Neutrophil (primary cell): Measurements from ENCODE around the gene DRD3.

ENCODE experiments used
- H3K27ac ChIP-seq: fragments of 200-600 bp; sonication (generic); 2 replicates; pipeline ENCODE4 v1.5.1; 2016; ENCODE audit warnings: mild to moderate bottlenecking, moderate library complexity
- H3K27me3 ChIP-seq: fragments of 200-600 bp; sonication (generic); 2 replicates; pipeline ENCODE4 v1.6.0; 2016; ENCODE audit warnings: mild to moderate bottlenecking
- H3K36me3 ChIP-seq: fragments of 200-600 bp; sonication (generic); 2 replicates; pipeline ENCODE4 v1.5.1; 2017
- H3K4me1 ChIP-seq, 2 experiments: fragments of 200-600 bp in 1 of 2; sonication (generic) in 1 of 2; 1 replicate in 1 of 2; 2 replicates in 1 of 2; pipeline versions ENCODE4 v1.5.1 to v1.6.1; 2013 to 2016; ENCODE audit warnings: low read depth in 1 of 2, low read length in 1 of 2, mild to moderate bottlenecking in 1 of 2, moderate library complexity in 1 of 2; ENCODE audit not compliant: control insufficient read depth in 1 of 2, insufficient read depth in 1 of 2
- H3K4me3 ChIP-seq, 2 experiments: fragments of 200-600 bp in 1 of 2; sonication (generic) in 1 of 2; 1 replicate in 1 of 2; 2 replicates in 1 of 2; pipeline ENCODE4 v1.5.1; 2013 to 2016; ENCODE audit warnings: low read depth in 1 of 2, low read length in 1 of 2, mild to moderate bottlenecking in 1 of 2, moderate library complexity in 1 of 2
- H3K9me3 ChIP-seq: fragments of 200-600 bp; sonication (generic); 2 replicates; pipeline ENCODE4 v1.5.1; 2016
- TF ChIP-seq, protein P1 (sequence below): fragments of 200-600 bp; sonication (generic); IDR thresholded peaks from 2 replicates; pipeline ENCODE4 v1.5.1; 2016; ENCODE audit warnings: antibody characterized with exemption

DRD3 gene

DNA sequence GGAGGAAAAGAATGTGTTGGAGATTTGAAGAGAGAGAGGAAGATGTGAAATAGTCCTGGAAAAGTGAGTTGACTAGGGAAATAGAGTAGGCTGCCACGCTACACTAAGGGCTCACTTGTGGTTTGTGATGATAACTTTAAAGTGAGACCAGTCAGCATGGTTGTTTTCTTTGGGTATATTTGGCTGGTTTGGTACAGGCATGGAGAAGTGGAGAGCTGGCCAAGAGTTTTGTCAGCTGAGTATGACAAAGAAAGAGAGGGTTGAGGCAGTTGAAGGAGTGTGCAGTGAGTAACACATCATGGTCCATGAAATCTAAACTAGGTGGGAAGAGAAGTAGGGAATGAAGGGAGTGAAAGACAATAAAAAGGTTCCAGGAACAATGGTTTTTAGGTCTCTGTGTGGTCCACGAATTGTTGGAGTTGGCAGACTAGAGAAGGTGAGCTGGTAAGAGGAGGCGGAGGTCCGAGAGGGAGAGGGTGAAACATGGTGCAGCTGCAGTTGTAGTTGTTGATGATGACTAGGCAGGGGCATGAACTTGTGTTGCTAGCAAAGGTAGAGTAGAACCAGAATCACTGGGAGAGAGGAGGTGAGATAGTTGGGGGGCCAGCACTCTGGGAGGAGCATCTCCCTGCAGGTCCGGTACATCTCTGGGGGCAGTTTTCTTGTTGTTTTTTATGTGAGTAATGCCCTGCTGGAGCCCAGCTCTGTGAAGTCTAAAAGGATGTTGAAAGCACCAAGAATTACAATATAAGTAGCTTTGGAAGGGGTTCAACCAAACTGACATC, 37.5 kb upstream of the DRD3 start:
- no peak overlapping the region for H3K4me3 ChIP-seq
- peaks cover 0 to 5% of the 10 kb centered on the region in 2 experiments for H3K4me1 ChIP-seq
- no peaks in the 10 kb centered on the region for H3K36me3 ChIP-seq
- no peak overlapping the region for H3K27ac ChIP-seq
- TF ChIP-seq, protein P1, sequence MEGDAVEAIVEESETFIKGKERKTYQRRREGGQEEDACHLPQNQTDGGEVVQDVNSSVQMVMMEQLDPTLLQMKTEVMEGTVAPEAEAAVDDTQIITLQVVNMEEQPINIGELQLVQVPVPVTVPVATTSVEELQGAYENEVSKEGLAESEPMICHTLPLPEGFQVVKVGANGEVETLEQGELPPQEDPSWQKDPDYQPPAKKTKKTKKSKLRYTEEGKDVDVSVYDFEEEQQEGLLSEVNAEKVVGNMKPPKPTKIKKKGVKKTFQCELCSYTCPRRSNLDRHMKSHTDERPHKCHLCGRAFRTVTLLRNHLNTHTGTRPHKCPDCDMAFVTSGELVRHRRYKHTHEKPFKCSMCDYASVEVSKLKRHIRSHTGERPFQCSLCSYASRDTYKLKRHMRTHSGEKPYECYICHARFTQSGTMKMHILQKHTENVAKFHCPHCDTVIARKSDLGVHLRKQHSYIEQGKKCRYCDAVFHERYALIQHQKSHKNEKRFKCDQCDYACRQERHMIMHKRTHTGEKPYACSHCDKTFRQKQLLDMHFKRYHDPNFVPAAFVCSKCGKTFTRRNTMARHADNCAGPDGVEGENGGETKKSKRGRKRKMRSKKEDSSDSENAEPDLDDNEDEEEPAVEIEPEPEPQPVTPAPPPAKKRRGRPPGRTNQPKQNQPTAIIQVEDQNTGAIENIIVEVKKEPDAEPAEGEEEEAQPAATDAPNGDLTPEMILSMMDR = no peak
- H3K27me3 ChIP-seq = peaks cover 26% of the 10 kb centered on the region
- H3K9me3 ChIP-seq = no peaks in the 10 kb centered on the region

DNA sequence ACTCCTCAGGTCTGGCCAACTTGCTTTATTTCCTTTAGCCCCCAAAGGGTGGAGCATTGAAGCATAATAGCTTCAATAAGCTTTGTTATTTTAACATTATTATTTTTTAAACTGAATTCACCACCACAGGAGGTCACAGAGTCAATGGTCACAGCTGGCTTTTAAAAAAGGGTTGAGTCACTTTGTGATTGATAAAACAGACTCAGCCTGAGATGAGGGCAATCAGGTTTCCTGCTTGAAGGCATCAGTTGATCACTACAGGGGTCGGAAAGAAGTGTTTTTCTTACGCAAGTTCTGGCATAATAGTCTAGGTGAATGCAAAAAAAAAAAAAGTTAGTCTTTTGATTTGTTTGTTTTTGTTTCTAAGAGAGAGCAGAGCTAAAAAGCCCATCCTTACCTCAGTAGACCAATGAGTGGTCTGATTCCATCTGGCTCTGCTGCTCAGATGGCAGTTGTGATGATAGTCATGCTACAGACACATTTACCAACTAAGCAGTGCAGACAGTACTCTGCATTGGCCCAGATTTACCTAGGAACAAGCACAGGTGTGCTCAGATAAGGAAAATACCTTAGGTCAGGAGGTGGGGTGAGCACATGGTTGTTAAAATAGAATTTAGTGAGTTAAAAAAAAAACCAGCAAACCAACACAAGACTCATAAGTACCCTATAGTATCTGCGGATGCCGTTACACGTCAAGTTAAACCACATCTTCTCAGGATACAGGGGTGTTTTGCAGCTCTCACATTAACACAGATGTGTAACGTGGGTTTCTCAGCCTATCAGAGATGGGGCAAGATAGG, 35.9 kb upstream of the DRD3 start:
- H3K4me1 ChIP-seq = peaks cover 0 to 5% of the 10 kb centered on the region in 2 experiments
- H3K27me3 ChIP-seq = peaks cover 26% of the 10 kb centered on the region
- TF ChIP-seq, protein P1 = no peak
- no peak overlapping the region for H3K4me3 ChIP-seq
- H3K27ac ChIP-seq = no peak overlapping the region
- no peaks in the 10 kb centered on the region for H3K36me3 ChIP-seq
- H3K9me3 ChIP-seq = no peaks in the 10 kb centered on the region

DNA sequence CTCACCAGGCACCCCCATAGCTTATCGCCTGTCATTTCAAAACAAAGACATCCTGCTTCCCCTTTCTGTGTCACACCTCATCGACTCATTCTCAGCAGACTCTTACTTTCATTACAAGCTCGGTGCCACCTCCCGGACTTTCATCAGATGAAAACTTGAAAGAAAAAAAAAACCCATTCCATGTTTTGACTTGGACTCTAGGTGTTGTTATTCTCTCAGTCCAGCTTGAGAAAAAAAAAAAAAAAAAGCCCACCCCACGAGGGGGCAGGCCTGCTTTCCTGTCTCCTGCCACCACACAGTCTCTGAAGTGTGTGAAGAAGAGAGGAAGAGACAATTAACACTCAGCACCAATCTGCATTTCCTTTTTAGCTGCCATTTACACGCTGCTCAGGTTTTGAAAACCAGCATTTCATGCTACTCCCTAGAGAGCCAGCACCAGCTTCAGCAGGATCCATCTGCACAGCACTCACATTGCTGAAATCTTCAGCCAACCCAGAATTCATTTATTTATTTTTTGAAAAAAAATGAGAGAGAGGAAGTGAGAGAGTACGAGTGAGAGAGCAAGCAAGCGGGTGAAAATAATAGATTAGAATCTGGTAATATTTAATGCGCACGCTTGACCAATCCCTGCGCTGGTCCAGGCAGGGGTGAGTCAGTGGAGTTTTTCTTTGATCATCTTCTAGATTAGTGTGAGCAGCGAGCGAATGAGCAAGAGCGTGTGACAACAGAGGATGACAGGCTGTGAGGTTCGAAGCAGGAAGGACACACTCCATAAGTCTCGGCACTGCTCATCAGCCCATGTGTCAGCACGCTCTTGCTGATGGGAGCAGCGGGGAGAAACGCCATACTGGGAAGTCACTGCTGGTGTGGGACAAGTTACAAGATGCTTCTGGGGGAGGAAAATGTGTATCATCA, 35.0 kb upstream of the DRD3 start:
- Histone ChIP-seq H3K27me3 (peaks cover 26% of the 10 kb centered on the region), H3K36me3 (no peaks in the 10 kb centered on the region), H3K4me3 (peak overlapping the region; percentile 8 to 16), H3K9me3 (no peaks in the 10 kb centered on the region), H3K27ac (no peak overlapping the region), H3K4me1 (peaks cover 0 to 5% of the 10 kb centered on the region in 2 experiments)
- TF ChIP-seq, protein P1 = no peak

DNA sequence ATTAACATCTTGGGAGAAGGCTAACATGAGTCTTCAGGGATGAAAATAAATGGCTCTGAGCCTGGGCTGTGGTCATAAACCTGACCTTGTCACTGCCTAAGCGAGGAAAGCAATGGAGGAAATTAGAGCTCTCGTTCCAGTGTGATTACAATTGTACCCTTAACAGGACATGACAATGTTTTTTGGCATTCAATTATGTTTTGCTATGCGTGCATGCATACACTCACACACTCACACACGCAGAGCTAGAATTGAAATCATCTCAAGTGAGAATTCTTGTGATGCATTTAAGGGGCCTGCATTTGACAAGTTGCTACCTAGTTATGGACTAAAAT, 34.4 kb upstream of the DRD3 start:
- Histone ChIP-seq H3K27ac (no peak overlapping the region), H3K4me3 (peak overlapping the region; percentile 8 to 16), H3K36me3 (no peaks in the 10 kb centered on the region), H3K27me3 (peaks cover 26% of the 10 kb centered on the region), H3K9me3 (no peaks in the 10 kb centered on the region), H3K4me1 (peaks cover 0 to 5% of the 10 kb centered on the region in 2 experiments)
- TF ChIP-seq, protein P1 = no peak

DNA sequence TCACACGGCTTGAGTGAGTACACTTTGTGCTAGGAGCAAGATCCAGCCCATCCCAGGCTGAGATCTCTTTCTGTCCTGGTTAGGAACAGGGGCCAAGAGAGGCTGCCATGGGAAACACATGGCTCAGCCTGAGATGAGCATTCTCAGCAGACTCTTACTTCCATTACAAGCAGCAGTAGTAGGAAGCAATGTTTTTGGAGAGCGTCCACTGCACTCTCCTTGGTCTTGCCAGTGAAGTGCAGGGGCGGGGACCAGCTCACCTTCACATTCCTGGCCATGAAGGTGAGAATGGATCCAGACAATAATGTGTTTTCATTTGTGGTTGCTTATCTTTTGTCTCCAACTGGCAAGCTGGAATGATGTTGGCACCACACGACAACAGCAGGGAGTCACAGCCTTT, 33.8 kb upstream of the DRD3 start:
- Histone ChIP-seq H3K36me3 (no peaks in the 10 kb centered on the region), H3K4me3 (no peak overlapping the region), H3K27ac (no peak overlapping the region), H3K27me3 (peaks cover 26% of the 10 kb centered on the region), H3K9me3 (no peaks in the 10 kb centered on the region), H3K4me1 (peaks cover 0 to 5% of the 10 kb centered on the region in 2 experiments)
- TF ChIP-seq, protein P1 = no peak
